Hepatocyte (in vitro differentiated cells): ENCODE data around the gene PCLO. TPM values are rescaled to one million over a fixed set of nuclear protein-coding genes. Genes with fewer than 3 reads are reported as not detected.

Experiments used
- DNase-seq: peaks from one replicate; pipeline ENCODE4 v3.0.0-alpha.2; 2016; ENCODE audit warnings: low spot score
- H2AFZ ChIP-seq: fragments of 200-600 bp; sonication (generic); 2 replicates; pipeline ENCODE4 v1.6.0; 2016; ENCODE audit warnings: antibody characterized with exemption, mild to moderate bottlenecking
- H3K27ac ChIP-seq: fragments of 200-600 bp; sonication (generic); 2 replicates; pipeline ENCODE4 v1.5.1; 2016; ENCODE audit warnings: mild to moderate bottlenecking
- H3K27me3 ChIP-seq: fragments of 200-600 bp; sonication (generic); 2 replicates; pipeline ENCODE4 v1.6.1; 2016
- H3K36me3 ChIP-seq: fragments of 200-600 bp; sonication (generic); replicated peaks from 2 replicates; pipeline ENCODE4 v1.5.1; 2016; ENCODE audit warnings: low read depth; ENCODE audit not compliant: insufficient read depth
- H3K4me1 ChIP-seq: fragments of 200-600 bp; sonication (generic); 2 replicates; pipeline ENCODE4 v1.5.1; 2016; ENCODE audit warnings: mild to moderate bottlenecking, moderate library complexity; ENCODE audit not compliant: insufficient read depth
- H3K4me2 ChIP-seq: fragments of 200-600 bp; sonication (generic); 2 replicates; pipeline ENCODE4 v1.6.0; 2016
- H3K4me3 ChIP-seq: fragments of 200-600 bp; sonication (generic); 2 replicates; pipeline ENCODE4 v1.5.1; 2016; ENCODE audit warnings: mild to moderate bottlenecking
- H3K79me2 ChIP-seq: fragments of 200-600 bp; sonication (generic); 2 replicates; pipeline ENCODE4 v1.6.0; 2017; ENCODE audit warnings: mild to moderate bottlenecking
- H3K9me2 ChIP-seq: fragments of 200-600 bp; sonication (generic); replicated peaks from 2 replicates; pipeline ENCODE4 v1.6.0; 2017; ENCODE audit warnings: mild to moderate bottlenecking; ENCODE audit not compliant: insufficient read depth
- H3K9me3 ChIP-seq: fragments of 200-600 bp; sonication (generic); 2 replicates; pipeline ENCODE4 v1.5.1; 2016; ENCODE audit warnings: low read depth, mild to moderate bottlenecking
- H4K20me1 ChIP-seq: fragments of 200-600 bp; sonication (generic); 2 replicates; pipeline ENCODE4 v1.6.0; 2016; ENCODE audit warnings: mild to moderate bottlenecking; ENCODE audit not compliant: insufficient read depth, poor library complexity, severe bottlenecking
- CTCF ChIP-seq: fragments of 200-600 bp; sonication (generic); IDR thresholded peaks from 2 replicates; pipeline ENCODE4 v1.5.1; 2016; ENCODE audit warnings: antibody characterized with exemption, mild to moderate bottlenecking; ENCODE audit not compliant: poor library complexity
- EZH2 ChIP-seq: fragments of 200-600 bp; sonication (generic); IDR thresholded peaks from 2 replicates; pipeline ENCODE4 v1.6.1; 2016; ENCODE audit warnings: antibody characterized with exemption, mild to moderate bottlenecking, borderline replicate concordance
- EZH2phosphoT487 ChIP-seq: fragments of 200-600 bp; sonication (generic); IDR thresholded peaks from one replicate; pipeline ENCODE4 v1.6.1; 2018; ENCODE audit warnings: antibody characterized with exemption, mild to moderate bottlenecking, low read depth, moderate library complexity; ENCODE audit not compliant: unreplicated experiment, severe bottlenecking
- WGBS: methylation state at CpG from one replicate; pipeline ENCODE4 v1.1.6; 2016; ENCODE audit warnings: low lambda C conversion rate; ENCODE audit errors: missing lambda C conversion rate; 5-methylcytosine and 5-hydroxymethylcytosine counted together
- polyA plus RNA-seq: library from polyadenylated mRNA; unstranded; fragments of >200 nt; fragmentation: Nextera tagmentation; extraction: Ambion mirVana; gene quantifications from 2 replicates; pipeline ENCODE4 v1.2.1, GENCODE V29; 2016
- total RNA-seq: library from RNA; depleted of rRNA; stranded (reverse); fragments of >200 nt; gene quantifications from 2 replicates; pipeline ENCODE4 v1.2.3, GENCODE V29; 2014

The PCLO gene
- total and polyA plus RNA-seq, 2 experiments from 2014 or later: 1.3 to 8.1 TPM

- Histone ChIP-seq H3K9me3 (no peaks in the 10 kb centered on the region), H3K27me3 (no peaks in the 10 kb centered on the region), H3K79me2 (no peaks in the 10 kb centered on the region), H3K27ac (no peak overlapping the region), H3K4me2 (no peak overlapping the region), H3K4me3 (no peak overlapping the region), H4K20me1 (no peaks in the 10 kb centered on the region), H3K9me2 (no peaks in the 10 kb centered on the region), H2AFZ (no peak overlapping the region), H3K36me3 (no peaks in the 10 kb centered on the region), H3K4me1 (no peaks in the 10 kb centered on the region)
- DNase-seq: no peak
- TF ChIP-seq EZH2phosphoT487 (no peak), CTCF (no peak), EZH2 (no peak)
These were observed 421.2 kb downstream of the PCLO start for GRCh38 chr7:82741493-82741892.

- TF ChIP-seq CTCF: peak; percentile 66
- no peak for TF ChIP-seq EZH2phosphoT487
- Histone ChIP-seq H3K79me2 (no peaks in the 10 kb centered on the region), H3K27ac (no peak overlapping the region), H3K9me3 (no peaks in the 10 kb centered on the region), H3K4me3 (no peak overlapping the region), H3K9me2 (no peaks in the 10 kb centered on the region), H3K36me3 (no peaks in the 10 kb centered on the region), H2AFZ (no peak overlapping the region), H3K4me1 (no peaks in the 10 kb centered on the region), H3K4me2 (no peak overlapping the region), H4K20me1 (no peaks in the 10 kb centered on the region), H3K27me3 (no peaks in the 10 kb centered on the region)
- WGBS: 36% methylated on average over 3 of the region's 3 CpGs
- peak; percentile 72 for DNase-seq
These were observed 422.3 kb downstream of the PCLO start for GRCh38 chr7:82740246-82740848.

- Histone ChIP-seq H3K4me1 (no peaks in the 10 kb centered on the region), H3K36me3 (no peaks in the 10 kb centered on the region), H3K9me2 (no peaks in the 10 kb centered on the region), H2AFZ (no peak overlapping the region), H4K20me1 (no peaks in the 10 kb centered on the region), H3K27ac (no peak overlapping the region), H3K4me2 (no peak overlapping the region), H3K9me3 (no peaks in the 10 kb centered on the region), H3K79me2 (no peaks in the 10 kb centered on the region), H3K4me3 (no peak overlapping the region), H3K27me3 (no peaks in the 10 kb centered on the region)
- TF ChIP-seq EZH2 (no peak), EZH2phosphoT487 (no peak)
- WGBS: 83% methylated on average over 3 of the region's 3 CpGs
- no peak for DNase-seq
These were observed 426.1 kb downstream of the PCLO start for GRCh38 chr7:82736633-82737032.

- 81% methylated on average over 3 of the region's 3 CpGs for WGBS
- Histone ChIP-seq H2AFZ (no peak overlapping the region), H3K4me2 (no peak overlapping the region), H3K36me3 (no peaks in the 10 kb centered on the region), H3K9me3 (no peaks in the 10 kb centered on the region), H3K4me3 (no peak overlapping the region), H3K79me2 (no peaks in the 10 kb centered on the region), H3K27ac (no peak overlapping the region), H3K27me3 (no peaks in the 10 kb centered on the region), H4K20me1 (no peaks in the 10 kb centered on the region), H3K9me2 (no peaks in the 10 kb centered on the region), H3K4me1 (no peaks in the 10 kb centered on the region)
- TF ChIP-seq CTCF (no peak), EZH2 (no peak), EZH2phosphoT487 (no peak)
- DNase-seq: no peak
These were observed 430.0 kb downstream of the PCLO start for GRCh38 chr7:82732677-82733076.
